ENCODE measurements around the gene TRIM52. TPM values are rescaled to one million over a fixed set of nuclear protein-coding genes. Genes with fewer than 3 reads are reported as not detected.

TRIM52 gene
- total RNA-seq, 3 donors from 2014 or later = 11.6 to 18.8 (median 15.8) TPM

- no peaks in the 10 kb centered on the region for H3K9me3 ChIP-seq
- H3K4me1 ChIP-seq (ENCODE audit: low read depth) = peaks cover 27% of the 10 kb centered on the region
- TF ChIP-seq CTCF (IDR thresholded peaks at IDR 0.05) = no peak
- DNase-seq (peak in 2 of 3 donors; percentile 79 to 81), ATAC-seq (peak; percentile 35)
- intact Hi-C loops (cut with DNase I, micrococcal nuclease) = no loop called here
- H3K4me3 ChIP-seq = no peak overlapping the region
- H3K36me3 ChIP-seq (ENCODE audit: low read depth) = no peaks in the 10 kb centered on the region
Measured at GRCh38 chr5:181207214-181207959, 53.6 kb downstream of the TRIM52 start.

GRCh38 chr5:181205761-181206649, 54.9 kb downstream of the TRIM52 start:
- DNase-seq (peak in 2 of 3 donors; percentile 29 to 53), ATAC-seq (no peak)
- TF ChIP-seq CTCF (IDR thresholded peaks at IDR 0.05) = no peak
- Histone ChIP-seq H3K4me1 (ENCODE audit: low read depth) (peaks cover 27% of the 10 kb centered on the region), H3K36me3 (ENCODE audit: low read depth) (no peaks in the 10 kb centered on the region), H3K9me3 (no peaks in the 10 kb centered on the region), H3K4me3 (no peak overlapping the region)
- intact Hi-C loops (cut with DNase I, micrococcal nuclease) = no loop called here

Small RNAs within 50 kb of the gene (microRNA-seq; reads per million reads assigned to microRNA genes)
- not detected for gene MIR4638

Other genes starting within 250 kb of the TRIM52 start
- 10 to 100 TPM in 1 of 3 donors, 1 to 10 TPM in 2; 1.2 to 12.7 (median 3.2) TPM for gene BTNL9, start 220.9 kb downstream of the TRIM52 start, total RNA-seq
- not detected for gene OR2V1, start 130.0 kb downstream of the TRIM52 start, total RNA-seq
- not detected for gene OR2V2, start 113.6 kb downstream of the TRIM52 start, total RNA-seq
- gene TRIM7, start 55.9 kb downstream of the TRIM52 start, total RNA-seq = 1 to 10 TPM; 1.5 to 3.9 (median 3.2) TPM
- 10 to 100 TPM; 25.6 to 34.0 (median 27.6) TPM for gene TRIM41, start 37.9 kb downstream of the TRIM52 start, total RNA-seq
- 1,000 to 10,000 TPM; 1,078 to 1,367 (median 1,218) TPM for gene RACK1, start 17.2 kb downstream of the TRIM52 start, total RNA-seq
- gene OR4F3, start 106.1 kb upstream of the TRIM52 start, total RNA-seq = not detected